ENCODE data around the gene NEK5. TPM values are rescaled to one million over a fixed set of nuclear protein-coding genes. Genes with fewer than 3 reads are reported as not detected.
"Not testable (repeated sequence)": the region's sequence is repeated elsewhere in the genome, so short reads cannot be mapped to it uniquely, and the experiment has no call there.

NEK5 gene
- total RNA-seq, 2 experiments from 2014 or later: 0.10 TPM; not detected in 1

DNA sequence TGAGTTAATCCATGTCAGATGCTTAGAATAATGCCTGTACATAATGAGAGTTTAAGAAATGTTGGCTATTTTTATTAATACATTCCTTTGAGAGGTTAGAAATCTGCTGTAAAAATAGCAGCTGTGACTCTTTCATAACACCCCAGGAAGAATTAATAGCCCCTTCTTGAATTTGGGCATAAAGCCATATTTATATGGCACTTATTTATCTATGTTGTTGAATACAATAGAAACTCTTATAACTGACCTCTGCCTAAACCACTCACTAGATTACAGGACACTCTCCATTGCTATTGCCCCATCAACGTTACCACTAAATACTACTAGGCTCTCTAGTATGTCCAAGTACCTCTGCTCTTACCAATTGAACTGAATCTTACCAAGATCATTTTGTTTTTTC, 16.3 kb downstream of the NEK5 start:
- Mint-ChIP-seq H3K4me1 (no peaks in the 10 kb centered on the region), H3K27ac (no peak overlapping the region), H3K9me3 (no peaks in the 10 kb centered on the region), H3K4me3 (no peak overlapping the region), H3K27me3 (peaks cover 9% of the 10 kb centered on the region), H3K36me3 (no peaks in the 10 kb centered on the region)
- no peak for DNase-seq

DNA sequence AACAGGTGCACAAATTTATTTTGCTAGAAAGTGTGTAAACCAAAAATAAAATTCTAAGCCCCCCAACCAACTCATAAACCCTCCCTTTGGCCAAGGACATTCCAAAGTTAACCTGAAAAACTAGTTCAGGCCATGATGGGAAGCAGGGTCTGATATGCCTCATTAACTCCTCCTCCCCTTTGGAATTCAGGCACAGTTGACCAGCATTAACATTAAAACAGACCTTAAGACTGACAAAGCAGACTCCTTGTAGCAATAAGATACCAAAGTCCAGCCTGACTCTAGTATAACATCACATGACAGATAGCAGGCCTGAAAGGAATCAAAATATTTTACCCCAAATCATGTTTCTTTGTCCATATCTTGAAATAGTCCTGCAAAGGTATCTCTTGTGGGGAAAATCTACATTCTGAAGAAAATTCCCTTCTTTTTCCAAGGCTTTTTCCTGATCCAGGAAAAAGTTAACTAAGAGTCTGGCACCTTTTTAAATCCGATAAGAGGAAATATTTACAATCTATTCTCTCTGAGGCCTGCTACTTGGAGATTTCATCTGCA, 19.7 kb downstream of the NEK5 start:
- Mint-ChIP-seq H3K36me3 (no peaks in the 10 kb centered on the region), H3K27me3 (peaks cover 9% of the 10 kb centered on the region), H3K4me1 (no peaks in the 10 kb centered on the region), H3K9me3 (no peaks in the 10 kb centered on the region), H3K27ac (no peak overlapping the region), H3K4me3 (no peak overlapping the region)
- no peak for DNase-seq

DNA sequence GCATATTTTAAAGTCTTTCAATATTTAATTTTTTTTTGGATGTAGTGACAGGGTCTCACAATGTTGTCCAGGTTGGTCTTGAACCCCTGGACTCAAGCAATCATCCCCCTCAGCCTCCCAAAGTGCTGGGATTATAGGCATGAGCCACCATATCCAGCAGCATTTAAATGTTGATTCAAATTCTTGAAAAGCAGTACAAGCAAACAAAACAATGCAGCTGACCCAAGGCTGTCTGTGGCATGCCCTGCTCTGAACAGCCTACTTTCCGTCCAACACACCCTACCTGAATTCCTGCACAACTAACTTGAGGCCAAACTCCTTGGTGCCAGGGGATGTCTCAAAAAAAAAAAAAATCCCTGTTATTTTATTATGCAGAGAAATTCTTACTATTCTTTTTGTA, 23.0 kb downstream of the NEK5 start:
- Mint-ChIP-seq H3K4me1 (no peaks in the 10 kb centered on the region), H3K27ac (no peak overlapping the region), H3K4me3 (no peak overlapping the region), H3K36me3 (no peaks in the 10 kb centered on the region), H3K27me3 (peaks cover 6% of the 10 kb centered on the region), H3K9me3 (no peaks in the 10 kb centered on the region)
- DNase-seq: no peak

DNA sequence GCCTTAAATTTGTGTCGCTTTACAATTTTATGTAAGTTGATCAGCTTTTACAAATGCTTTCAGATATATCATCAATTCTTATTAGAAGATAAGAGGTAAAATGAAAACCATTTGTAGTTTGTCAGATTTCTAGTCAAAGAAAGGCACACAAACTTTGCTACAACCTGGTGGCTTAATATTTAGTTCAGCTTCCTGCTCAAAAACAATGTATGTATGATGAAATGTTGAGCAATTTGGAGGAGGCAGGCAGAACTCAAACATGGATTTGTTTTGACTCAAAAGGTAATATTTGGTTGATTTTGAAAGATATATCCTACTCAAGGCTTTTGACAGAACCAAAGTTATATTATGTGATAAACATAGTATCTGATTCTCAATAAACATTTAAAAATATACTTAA, 24.2 kb downstream of the NEK5 start:
- H3K4me3 Mint-ChIP-seq: no peak overlapping the region

DNA sequence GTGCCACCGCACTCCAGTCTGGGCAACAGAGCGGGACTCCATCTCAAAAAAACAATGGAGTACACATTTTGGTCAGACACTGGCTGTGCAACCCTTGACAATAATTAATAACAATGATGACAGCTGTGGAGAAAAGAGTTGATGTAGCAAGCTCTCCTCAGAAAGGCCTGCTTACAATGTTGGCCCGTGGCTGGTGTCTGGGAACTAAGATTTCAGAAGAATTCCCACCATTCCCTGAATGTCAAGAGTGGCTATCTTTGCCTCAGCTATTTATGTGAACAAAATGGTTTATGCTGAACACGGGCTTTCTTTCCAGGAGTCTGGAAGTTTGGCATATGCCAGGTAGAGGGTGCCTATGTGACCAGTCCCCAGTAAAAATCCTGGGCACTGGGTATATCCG, 25.5 kb downstream of the NEK5 start:
- Mint-ChIP-seq H3K9me3 (no peaks in the 10 kb centered on the region), H3K27me3 (no peaks in the 10 kb centered on the region), H3K36me3 (no peaks in the 10 kb centered on the region), H3K27ac (no peak overlapping the region), H3K4me1 (no peaks in the 10 kb centered on the region), H3K4me3 (no peak overlapping the region)
- no peak for DNase-seq

More for the DNA sequence above, 24.2 kb downstream of the NEK5 start:
- H3K4me1 Mint-ChIP-seq: no peaks in the 10 kb centered on the region
- DNase-seq: no peak
- H3K27me3 Mint-ChIP-seq: no peaks in the 10 kb centered on the region
- H3K27ac Mint-ChIP-seq: no peak overlapping the region
- no peaks in the 10 kb centered on the region for H3K9me3 Mint-ChIP-seq
- H3K36me3 Mint-ChIP-seq: no peaks in the 10 kb centered on the region

DNA sequence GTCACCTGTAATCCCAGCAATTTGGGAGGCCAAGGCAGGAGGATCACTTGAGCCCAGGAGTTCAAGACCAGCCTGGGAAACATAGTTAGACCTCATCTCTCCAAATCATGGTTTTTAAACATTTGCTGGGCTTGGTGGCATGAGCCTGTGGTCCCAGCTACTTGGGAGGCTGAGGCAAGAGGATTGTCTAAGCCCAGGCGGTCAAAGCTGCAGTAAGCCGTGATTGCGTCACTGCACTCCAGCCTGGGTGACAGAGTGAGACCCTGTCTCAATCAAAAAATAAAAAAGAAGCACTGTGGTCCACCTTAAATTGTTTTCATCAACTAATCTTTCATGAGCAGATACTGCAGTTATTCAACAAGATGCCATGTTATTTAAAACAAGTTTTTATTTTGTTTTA, 26.4 kb downstream of the NEK5 start:
- not testable (repeated sequence) for H3K27ac Mint-ChIP-seq, H3K9me3 Mint-ChIP-seq, DNase-seq, H3K4me1 Mint-ChIP-seq, H3K27me3 Mint-ChIP-seq, H3K36me3 Mint-ChIP-seq, H3K4me3 Mint-ChIP-seq

DNA sequence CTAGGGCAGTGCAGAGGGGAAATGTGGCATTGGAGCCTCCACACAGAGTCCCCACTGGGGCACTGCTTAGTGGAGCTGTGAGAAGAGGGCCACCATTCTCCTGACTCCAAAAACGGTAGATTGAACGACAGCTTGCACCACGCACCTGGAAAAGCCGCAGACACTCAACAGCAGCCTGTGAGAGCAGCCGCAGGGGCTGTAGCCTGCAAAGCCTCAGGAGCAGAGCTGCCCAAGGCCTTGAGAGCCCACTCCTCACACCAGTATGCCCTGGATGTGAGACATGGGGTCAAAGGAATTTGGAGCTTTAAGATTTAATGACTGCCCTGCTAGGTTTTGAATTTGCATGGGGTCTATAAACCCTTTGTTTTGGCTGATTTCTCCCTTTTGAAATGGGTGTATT, 31.7 kb downstream of the NEK5 start:
- Mint-ChIP-seq H3K4me3 (no peak overlapping the region), H3K9me3 (no peaks in the 10 kb centered on the region), H3K4me1 (no peaks in the 10 kb centered on the region), H3K27me3 (no peaks in the 10 kb centered on the region), H3K27ac (no peak overlapping the region), H3K36me3 (no peaks in the 10 kb centered on the region)
- no peak for DNase-seq

DNA sequence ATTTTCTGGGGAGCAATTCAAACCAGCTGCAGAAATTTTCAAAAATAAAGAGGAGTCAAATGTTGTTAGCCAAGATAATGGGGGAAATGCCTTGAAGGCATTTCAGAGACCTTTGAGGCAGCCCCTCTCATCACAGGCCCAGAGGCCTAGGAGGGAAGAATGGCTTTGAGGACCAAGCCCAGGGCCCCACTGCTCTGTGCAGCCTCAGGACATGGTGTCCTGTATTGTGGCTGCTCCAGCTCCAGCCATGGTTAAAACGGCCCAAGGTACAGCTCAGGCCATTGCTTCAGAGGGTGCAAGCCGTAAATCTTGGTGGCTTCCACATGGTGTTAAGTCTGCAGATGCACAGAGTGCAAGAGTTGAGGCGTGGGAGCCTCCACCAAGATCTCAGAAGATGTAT, 32.1 kb downstream of the NEK5 start:
- DNase-seq: no peak
- Mint-ChIP-seq H3K9me3 (no peaks in the 10 kb centered on the region), H3K4me3 (no peak overlapping the region), H3K27me3 (no peaks in the 10 kb centered on the region), H3K36me3 (no peaks in the 10 kb centered on the region), H3K4me1 (no peaks in the 10 kb centered on the region), H3K27ac (no peak overlapping the region)

DNA sequence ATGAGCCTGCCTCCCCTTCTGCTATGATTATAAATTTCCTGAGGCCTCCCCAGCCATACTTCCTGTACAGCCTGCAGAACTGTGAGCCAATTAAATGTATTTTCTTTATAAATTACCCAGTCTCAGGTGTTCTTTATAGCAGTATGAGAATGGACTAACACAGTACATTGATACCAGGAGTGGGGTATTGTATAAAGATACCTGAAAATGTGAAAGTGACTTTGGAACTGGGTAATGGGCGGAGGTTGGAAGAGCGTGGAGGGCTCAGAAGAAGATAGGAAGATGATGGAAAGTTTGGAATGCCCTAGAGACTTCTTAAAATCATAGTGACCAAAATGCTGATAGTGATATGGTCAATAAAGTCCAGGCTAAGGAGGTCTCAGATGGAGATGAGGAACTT, 32.8 kb downstream of the NEK5 start:
- H3K9me3 Mint-ChIP-seq: no peaks in the 10 kb centered on the region
- no peak for DNase-seq
- H3K36me3 Mint-ChIP-seq: no peaks in the 10 kb centered on the region
- no peaks in the 10 kb centered on the region for H3K27me3 Mint-ChIP-seq
- H3K4me1 Mint-ChIP-seq: no peaks in the 10 kb centered on the region
- H3K4me3 Mint-ChIP-seq: no peak overlapping the region
- no peak overlapping the region for H3K27ac Mint-ChIP-seq

DNA sequence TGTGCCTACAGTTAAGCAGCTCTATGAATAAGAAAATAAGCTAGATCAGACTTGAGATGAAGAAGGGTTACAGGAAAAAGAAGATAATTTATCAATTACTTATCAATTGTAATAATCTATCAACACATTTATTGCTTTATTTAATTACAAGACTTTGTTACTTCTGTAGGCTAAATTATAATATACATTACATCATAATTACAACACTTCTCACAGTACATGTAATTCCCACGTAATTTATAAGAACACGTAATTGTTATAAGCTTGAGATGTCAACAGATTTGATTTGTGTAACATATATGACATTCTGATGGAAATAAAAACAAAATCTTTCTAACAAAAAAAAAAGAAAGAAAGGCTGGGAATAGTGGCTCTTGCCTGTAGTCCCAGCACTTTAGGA, 36.8 kb downstream of the NEK5 start:
- H3K27ac Mint-ChIP-seq: no peak overlapping the region
- H3K4me1 Mint-ChIP-seq: no peaks in the 10 kb centered on the region
- no peak overlapping the region for H3K4me3 Mint-ChIP-seq
- H3K36me3 Mint-ChIP-seq: no peaks in the 10 kb centered on the region
- H3K9me3 Mint-ChIP-seq: no peaks in the 10 kb centered on the region
- peaks cover 6% of the 10 kb centered on the region for H3K27me3 Mint-ChIP-seq
- DNase-seq: no peak

DNA sequence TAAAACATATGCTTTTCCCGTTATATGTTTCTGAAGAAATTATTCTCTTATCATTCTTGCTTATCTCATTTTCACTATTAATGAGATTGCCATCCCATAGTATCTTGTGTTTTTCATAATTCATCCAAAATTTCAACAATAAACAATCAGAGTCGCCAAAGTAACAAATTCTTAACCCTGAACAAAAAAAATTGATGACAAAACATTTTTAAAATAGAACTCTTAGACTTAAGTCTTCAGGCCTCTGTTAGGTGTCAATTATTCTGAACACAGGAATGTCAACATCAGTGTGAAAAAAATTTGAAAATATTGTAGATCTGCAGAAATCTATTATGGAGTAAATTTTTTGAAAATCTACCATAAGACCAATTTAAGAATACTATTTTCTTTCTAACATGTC, 37.4 kb downstream of the NEK5 start:
- Mint-ChIP-seq H3K27me3 (peaks cover 6% of the 10 kb centered on the region), H3K27ac (no peak overlapping the region), H3K9me3 (no peaks in the 10 kb centered on the region), H3K36me3 (no peaks in the 10 kb centered on the region), H3K4me1 (no peaks in the 10 kb centered on the region), H3K4me3 (no peak overlapping the region)
- DNase-seq: no peak

DNA sequence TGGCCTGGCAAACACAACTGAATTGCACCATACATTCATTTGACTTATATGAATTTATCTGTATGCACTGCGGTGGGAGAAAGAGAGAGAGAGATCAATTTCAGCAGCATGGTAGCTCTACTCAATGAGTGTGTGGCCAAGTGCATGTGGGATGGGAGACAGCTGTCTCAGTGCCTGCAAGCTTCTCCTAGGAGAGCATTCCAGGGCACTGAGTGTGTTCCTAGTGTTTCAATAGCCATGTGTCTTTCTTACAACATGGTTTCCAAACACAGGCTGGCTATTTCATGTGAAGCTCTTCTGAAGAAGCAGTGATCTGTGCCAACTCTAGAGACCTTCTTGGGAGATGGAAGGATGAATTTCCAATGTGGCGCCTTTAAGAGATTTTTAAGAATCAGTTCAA, 43.5 kb downstream of the NEK5 start:
- H3K27ac Mint-ChIP-seq: no peak overlapping the region
- no peak overlapping the region for H3K4me3 Mint-ChIP-seq
- no peaks in the 10 kb centered on the region for H3K36me3 Mint-ChIP-seq
- H3K9me3 Mint-ChIP-seq: no peaks in the 10 kb centered on the region
- H3K4me1 Mint-ChIP-seq: no peaks in the 10 kb centered on the region
- DNase-seq: no peak
- peaks cover 6% of the 10 kb centered on the region for H3K27me3 Mint-ChIP-seq

DNA sequence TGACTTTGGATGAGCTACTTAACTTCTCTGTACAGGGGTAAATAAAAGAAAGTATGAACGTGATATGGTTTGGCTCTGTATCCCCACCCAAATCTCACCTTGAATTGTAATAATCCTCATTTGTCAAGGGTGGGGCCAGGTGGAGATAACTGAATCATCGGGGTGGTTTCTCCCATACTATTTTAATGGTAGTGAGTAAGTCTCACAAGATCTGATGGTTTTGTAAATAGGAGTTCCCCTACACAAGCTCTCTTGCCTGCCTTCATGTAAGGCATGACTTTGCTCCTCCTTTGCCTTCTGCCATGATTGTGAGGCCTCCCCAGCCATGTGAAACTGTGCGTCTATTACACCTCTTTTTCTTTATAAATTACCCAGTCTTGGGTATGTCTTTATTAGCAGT, 43.9 kb downstream of the NEK5 start:
- not testable (repeated sequence) for H3K27me3 Mint-ChIP-seq, H3K27ac Mint-ChIP-seq, DNase-seq, H3K9me3 Mint-ChIP-seq, H3K36me3 Mint-ChIP-seq, H3K4me3 Mint-ChIP-seq, H3K4me1 Mint-ChIP-seq

DNA sequence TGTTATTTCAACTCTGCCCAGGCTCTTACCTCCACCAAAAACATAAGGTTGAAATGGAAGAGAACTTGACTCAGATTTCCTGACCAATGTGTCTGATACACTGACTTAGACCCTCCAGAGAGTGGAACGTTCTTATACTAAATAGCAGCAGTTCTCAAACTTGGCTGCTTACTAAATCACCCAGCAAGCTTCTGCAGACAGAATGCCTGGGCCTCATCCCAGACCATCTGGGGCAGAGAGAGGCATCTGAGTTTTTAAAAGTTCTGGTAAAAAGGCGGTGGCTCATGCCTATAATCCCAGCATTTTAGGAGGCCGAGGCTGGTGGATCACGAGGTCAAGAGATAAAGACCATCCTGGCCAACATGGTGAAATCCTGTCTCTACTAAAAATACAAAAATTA, 46.3 kb downstream of the NEK5 start:
- Mint-ChIP-seq H3K4me3 (no peak overlapping the region), H3K36me3 (no peaks in the 10 kb centered on the region), H3K27me3 (peaks cover 4% of the 10 kb centered on the region), H3K27ac (no peak overlapping the region), H3K9me3 (no peaks in the 10 kb centered on the region), H3K4me1 (no peaks in the 10 kb centered on the region)
- DNase-seq: no peak

DNA sequence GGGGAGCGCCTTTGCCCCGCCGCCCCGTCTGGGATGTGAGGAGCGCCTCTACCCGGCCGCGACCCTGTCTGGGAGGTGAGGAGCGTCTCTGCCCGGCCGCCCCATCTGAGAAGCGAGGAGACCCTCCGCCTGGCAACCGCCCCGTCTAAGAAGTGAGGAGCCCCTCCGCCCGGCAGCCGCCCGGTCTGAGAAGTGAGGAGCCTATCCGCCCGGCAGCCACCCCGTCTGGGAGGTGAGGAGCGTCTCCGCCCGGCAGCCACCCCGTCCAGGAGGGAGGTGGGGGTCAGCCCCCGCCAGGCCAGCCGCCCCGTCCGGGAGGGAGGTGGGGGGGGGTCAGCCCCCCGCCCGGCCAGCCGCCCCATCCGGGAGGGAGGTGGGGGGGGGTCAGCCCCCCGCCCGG, 49.0 kb downstream of the NEK5 start:
- H3K4me3 Mint-ChIP-seq, H3K27ac Mint-ChIP-seq, H3K36me3 Mint-ChIP-seq, DNase-seq, H3K4me1 Mint-ChIP-seq, H3K9me3 Mint-ChIP-seq: not testable (repeated sequence)
- H3K27me3 Mint-ChIP-seq: peaks cover 13% of the 10 kb centered on the region

DNA sequence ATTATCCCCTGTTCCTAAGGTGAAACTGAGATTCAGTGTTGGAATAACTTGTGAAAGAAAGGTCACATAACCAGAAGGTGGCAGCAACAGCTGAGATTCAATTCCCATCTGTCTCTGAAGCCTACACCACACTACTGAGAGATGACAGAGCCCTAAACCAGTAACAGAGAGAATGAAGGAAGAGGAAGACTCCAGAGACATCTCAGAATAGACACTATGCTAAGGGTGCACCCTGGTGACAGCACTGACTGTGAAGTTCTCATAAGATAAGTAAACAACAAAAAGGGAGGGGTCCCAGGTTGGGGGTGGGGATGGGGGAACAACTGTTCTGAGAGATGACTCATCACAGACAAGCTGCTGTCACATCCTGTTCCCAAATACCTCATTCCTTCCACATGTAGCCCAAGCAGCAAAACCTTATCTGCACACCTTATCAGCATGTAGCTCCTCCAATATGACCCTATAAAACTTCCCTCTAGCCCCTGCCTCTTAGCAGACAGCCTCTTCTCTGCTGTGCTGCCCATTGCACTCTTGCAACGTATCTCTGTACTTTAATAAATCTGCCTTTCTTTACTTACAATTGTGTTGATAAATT, 57.8 kb downstream of the NEK5 start:
- peaks cover 28% of the 10 kb centered on the region for H3K27me3 Mint-ChIP-seq
- peaks cover 11% of the 10 kb centered on the region for H3K4me1 Mint-ChIP-seq
- DNase-seq: peak; percentile 3

More for the DNA sequence above, 57.8 kb downstream of the NEK5 start:
- no peak overlapping the region for H3K4me3 Mint-ChIP-seq
- H3K27ac Mint-ChIP-seq: no peak overlapping the region
- H3K9me3 Mint-ChIP-seq: peaks cover 10% of the 10 kb centered on the region
- H3K36me3 Mint-ChIP-seq: peaks cover 2% of the 10 kb centered on the region

Data from activated naive CD8-positive, alpha-beta T cell treated with anti-CD3 and anti-CD28 coated beads for 36 hours (primary cell).